NCI-H510A treated with DMSO at 0.1 percent for 48 hours (cell line): ENCODE data around the gene BRD3.
A peak's percentile ranks its signal among the peaks of the same experiment; 100 is the strongest.
"Not testable (repeated sequence)": the region's sequence is repeated elsewhere in the genome, so short reads cannot be mapped to it uniquely, and the experiment has no call there.

Experiments
- DNase-seq: peaks from one replicate; lab custom pipeline; 2025; lab: John Stamatoyannopoulos, UW

The BRD3 gene

DNA sequence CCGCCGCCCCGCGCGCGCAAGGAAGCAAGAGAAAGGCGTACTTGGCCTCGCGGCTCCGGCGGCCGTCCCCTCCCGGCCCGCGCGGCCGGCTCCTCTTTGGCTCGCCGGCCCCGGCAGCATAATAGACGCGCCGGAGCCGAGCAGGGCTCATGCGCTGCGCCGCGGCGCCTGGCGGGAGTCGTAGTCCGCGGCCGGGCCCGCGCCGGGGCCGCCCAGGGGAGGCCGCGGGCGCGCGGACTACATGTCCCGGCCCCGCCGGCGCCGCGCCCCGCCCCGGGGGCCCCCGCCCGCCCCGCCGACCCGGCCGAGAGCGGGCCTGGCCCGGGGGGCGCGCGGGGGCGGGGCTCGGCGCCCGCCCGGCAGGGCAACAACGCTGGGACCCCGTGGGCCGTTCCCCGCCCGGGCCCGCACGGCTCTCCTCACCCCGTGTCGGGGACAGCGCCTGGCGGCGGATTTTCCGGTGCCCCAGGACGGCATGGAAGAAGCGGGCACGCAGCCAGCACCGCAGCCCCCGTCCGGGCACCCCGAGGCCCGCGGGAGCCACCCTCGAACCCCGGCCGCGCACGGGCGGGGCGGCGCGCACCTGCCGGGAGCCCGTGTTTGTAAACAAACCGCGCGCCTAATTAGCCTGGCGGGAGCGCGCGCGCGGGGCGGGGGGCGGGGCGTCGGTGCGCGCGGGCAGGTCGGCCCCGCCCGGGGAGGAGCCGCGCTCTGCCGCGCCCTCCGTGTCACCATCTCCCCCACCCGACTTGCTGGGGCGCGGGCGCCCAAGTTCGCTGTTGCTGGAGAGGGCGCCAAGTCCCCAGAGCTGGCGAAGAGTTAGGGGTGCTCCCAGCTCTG, at the start of gene BRD3:
Gene BRD3, minus strand, starts transcription at position 123 of the 840 bp plus-strand sequence. CDS start 14,549 bp downstream, outside the sequence.
- peak; percentile 68 for DNase-seq

DNA sequence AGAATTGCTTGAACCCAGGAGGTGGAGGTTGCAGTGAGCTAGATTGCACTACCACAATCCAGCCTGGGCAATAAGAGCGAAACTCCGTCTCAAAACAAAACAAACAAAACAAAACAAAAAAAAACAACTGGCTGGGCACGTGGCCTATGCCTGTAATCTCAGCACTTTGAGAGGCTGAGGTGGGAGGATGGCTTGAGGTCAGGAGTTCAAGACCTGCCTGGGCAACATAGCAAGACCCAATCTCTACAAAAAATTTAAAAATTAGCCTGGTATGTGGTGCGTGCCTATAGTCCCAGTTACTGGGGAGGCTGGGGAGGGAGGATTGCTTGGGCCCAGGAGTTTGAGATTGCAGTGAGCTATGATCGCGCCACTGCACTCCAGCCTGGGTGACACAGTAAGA, 44.7 kb upstream of the BRD3 start:
- DNase-seq = no peak

GRCh38 chr9:134111064-134111463, 43.2 kb upstream of the BRD3 start:
- no peak for DNase-seq

- DNase-seq = no peak
Observed at GRCh38 chr9:134103391-134103998, 35.7 kb upstream of the BRD3 start.

GRCh38 chr9:134101623-134102149, 33.9 kb upstream of the BRD3 start:
- no peak for DNase-seq

GRCh38 chr9:134101133-134101532, 33.3 kb upstream of the BRD3 start:
- DNase-seq = not testable (repeated sequence)

DNA sequence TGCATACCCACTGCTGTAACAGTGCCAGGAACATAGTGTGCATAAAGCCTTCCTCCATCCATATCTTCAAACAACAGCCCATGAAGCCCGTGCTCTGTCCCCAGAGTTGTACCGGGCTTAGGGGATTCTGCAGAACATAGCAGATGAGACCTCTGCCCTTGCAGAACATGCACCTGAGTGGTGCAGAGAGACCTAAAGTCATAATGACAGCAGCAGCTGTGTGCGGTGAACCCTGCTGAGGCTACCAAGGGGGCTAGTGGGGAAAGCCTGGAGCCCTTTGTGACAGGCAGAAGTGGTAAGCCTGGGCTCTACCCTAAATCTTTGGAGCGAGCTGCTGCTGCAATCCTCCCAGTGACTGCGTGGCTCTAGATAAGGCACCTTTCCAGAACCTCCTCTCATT, 32.2 kb upstream of the BRD3 start:
- DNase-seq = no peak

DNA sequence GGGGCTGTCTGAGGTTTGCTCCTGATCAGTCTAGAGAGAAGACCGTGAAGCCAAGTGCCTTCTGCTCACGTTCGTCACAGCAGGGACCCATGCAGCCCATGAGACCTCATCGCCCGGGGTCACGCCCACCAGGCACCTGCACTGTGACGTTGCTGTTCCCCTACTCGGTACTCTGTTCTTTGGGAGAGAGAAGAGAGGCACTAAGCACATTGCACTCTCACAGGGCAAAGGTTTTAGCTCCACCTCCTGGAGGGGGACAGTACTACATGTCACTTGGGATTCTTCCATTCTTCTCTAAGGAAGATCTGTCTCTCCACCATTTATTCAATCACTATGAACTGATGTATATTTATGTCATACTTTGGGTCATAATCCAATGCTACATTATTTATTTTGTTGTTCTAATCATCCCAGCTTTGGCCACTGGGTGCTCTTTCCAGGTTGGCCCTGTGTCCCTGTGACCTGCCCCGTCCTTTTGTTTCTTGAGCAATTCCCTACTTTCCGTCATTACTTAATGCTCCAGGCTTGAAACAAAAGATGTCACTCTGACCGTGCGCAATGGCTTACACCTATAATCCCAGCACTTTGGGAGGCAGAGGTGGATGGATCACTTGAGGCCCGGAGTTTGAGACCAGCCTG, 31.4 kb upstream of the BRD3 start:
- peak; percentile 27 for DNase-seq

DNA sequence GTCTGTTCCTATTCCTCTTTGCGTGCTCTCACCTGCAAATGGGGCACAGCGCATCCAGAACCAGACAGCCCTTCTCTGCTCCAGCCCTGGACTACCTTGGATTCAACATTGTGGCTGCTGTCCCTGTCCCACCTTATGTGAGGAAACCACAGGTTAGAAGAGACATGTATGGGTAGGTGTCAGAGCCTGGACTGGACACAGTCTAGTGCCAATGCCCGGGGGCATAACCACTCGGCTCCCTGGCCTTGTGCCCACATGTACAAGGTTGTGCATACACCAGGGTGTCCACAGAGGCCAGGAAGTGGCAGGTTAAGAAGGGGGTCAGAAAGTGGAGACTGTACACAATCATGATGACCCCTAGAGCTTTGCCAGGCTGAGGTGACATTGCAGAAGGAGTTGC, 22.1 kb upstream of the BRD3 start:
- DNase-seq = no peak

DNA sequence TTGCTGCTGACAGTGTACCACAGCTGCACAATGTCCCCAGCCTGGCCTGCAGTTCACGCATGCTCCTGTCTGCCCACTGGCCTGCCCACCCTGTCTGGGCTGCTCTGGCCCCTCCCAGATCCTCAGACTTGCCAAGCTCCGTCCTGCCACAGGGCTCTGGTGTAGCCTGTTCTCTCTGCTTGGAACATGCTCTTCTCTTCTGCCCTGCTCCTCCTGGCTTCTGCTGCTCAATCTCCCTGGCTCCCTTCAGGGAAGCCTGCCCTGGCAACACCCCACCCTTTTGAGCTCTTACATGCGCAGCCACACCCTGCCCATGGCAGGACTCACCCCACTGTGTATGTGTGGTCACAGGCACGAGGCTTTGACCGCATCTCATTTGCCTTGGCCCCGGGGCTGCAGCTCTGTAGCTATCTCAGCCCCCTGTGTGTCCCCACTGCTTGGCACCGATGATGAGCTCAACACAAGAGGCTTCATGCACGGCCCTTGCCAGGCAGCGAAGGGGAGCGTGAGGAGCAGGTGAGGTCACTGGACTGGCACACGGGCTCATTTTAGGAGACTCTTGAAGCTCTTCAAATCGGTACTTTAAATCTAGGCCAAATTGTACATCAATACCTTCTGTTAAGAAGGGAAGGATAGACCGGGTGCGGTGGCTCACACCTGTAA, 20.4 kb upstream of the BRD3 start:
- no peak for DNase-seq

- DNase-seq = no peak
Observed at GRCh38 chr9:134085674-134086073, 17.8 kb upstream of the BRD3 start.

GRCh38 chr9:134083451-134083850, 15.6 kb upstream of the BRD3 start:
- DNase-seq = no peak

DNA sequence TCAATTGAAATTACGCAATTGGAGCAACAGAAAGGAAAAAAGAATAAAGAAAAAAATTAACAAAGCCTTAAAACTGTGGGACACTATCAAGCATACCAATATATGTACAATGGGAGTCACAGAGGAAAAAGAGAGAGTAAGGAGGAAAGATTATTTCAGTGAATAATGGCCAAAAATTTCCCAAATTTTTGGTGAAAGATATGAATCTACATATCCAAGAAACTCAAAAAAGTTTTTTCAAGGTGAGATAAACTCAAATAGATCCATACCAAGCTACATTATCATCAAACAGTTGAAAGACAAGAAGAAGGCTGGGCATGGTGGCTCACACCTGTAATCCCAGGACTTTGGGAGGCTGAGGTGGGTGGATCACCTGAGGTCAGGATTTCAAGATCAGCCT, 8.8 kb upstream of the BRD3 start:
- no peak for DNase-seq

- DNase-seq = not testable (repeated sequence)
Observed at GRCh38 chr9:134075689-134076088, 7.9 kb upstream of the BRD3 start.

DNA sequence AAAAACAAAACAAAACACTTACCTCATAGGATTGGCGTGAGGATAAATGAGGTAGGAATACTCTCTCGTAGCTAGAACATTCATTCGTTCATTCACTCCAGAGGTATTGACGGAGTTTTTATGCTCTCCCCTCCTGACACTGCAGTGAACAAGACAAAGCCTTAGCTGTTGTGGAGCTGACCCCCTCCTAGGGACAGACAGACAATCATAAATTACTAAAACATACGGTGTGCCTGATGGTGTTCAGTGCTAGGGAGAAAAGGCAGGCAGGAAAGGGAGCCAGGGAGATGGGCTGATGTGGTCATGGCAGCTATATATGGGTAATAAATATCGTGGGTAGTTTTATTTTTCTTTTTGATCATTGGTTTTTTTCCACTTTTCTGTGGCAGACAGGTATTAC, 5.7 kb upstream of the BRD3 start:
- DNase-seq = no peak

GRCh38 chr9:134072683-134073082, 4.9 kb upstream of the BRD3 start:
- DNase-seq = not testable (repeated sequence)

DNA sequence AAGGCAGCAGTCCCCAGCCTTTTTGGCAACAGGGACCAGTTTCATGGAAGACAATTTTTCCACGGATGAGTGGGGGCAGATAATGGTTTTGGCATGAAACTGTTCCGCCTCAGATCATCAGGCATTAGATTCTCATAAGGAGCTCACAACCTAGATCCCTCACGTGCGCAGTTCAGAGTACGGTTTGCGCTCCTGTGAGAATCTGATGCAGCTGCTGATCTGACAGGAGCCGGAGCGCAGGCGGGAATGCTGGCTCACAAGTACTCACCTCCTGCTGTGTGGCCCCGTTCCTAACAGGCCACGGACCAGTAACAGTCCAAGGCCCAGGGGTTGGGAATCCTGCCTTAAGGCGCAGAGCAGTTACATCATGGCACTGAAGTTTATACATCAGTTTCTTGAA, 3.3 kb upstream of the BRD3 start:
- DNase-seq = no peak

DNA sequence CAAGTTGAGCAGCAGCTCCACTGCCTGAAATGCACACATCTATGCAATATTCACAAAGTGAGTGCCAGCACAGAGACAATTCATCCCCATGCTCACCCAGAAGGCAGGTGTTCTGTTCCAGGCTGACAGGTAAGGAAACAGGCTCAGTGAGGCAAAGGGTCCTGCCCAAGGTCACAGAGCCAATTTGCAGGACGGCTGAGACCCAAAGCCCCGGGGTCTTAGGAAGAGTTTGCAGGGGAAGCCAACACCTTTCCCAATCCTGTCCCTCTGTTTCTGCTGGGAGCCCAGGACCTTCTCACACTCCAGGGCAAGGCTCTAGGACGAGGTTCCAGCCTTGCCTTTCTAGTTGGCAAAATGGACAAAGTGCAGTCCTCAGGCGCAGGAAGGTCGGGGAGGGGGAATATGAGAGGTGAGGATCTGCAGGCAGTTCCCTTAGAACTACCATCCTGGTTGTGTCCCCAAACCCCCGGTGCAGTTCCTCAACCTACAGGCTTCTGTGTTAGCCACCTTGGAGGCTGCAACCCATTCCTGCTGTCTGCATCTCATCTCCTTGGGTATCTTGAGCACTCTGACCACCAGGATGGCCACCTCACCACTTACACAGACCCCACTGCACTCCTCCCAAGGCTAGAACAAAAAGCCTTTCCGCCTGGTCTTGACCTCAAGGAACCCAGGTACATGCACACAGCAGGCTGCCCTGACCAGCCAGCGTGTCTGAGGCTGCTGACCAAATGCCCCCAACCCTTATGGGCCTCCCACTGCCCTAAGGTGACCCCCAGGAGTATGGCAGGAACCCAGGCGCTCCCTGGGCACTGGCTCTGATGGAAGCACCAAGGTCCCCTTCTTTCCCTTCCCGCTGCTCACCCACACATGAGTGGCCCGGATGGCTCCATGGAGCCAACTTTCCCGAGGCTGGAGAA, 1.9 kb upstream of the BRD3 start:
- DNase-seq = no peak

DNA sequence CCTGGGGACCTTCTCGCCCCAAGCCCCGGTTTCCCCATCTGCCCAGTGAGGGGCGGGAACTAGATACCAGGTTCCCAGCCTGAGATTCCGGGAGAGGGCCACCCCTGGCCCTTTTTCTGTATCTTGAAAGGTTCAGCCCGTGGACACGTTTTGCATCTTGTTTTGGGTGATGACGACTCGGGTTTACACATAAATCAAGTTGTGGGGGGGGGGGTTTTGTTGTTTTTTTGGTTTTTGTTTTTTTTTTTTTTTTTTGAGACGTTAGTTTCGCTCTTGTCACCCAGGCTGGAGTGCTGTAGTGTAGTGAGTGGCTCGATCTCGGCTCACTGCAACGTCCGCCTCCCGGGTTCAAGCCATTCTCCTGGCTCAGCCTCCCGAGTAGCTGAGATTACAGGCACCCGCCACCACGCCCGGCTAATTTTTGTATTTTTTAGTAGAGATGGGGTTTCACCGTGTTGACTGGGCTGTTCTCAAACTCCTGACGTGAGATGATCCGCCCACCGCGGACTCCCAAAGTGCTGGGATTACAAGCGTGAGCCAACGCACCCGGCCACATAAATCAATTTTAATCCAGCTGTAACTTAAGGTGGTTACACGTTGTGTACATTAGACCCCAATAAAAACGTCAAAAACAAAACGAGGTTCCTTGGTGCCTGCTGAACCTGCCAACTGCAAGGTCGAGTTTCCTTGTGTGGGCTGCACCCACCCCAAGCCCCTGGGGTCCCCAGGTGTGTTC, 1.1 kb upstream of the BRD3 start:
- DNase-seq = no peak
